IMR-90 (cell line): Measurements from ENCODE around the gene PGF. TPM values are rescaled to one million over a fixed set of nuclear protein-coding genes. Genes with fewer than 3 reads are reported as not detected.

Experiments
- ATAC-seq: fragments of 200-7000 bp; cut with Tn5 transposase; 2 replicates; pipeline ENCODE4 v1.9.1; 2020; ENCODE audit warnings: low read depth, mild to moderate bottlenecking, moderate library complexity
- BruUV-seq: library from RNA; stranded (reverse); fragments of 400-500 nt; replicated peaks from 2 replicates; lab custom pipeline; 2021; lab: Mats Ljungman, UMichigan
- CTCF ChIA-PET: fragments of 300-600 bp; formaldehyde crosslinking; extraction: SDS; loops from one replicate; lab custom pipeline; 2021; ENCODE audit warnings: antibody characterized with exemption; lab: Yijun Ruan, JAX
- POLR2A ChIA-PET: fragments of 300-600 bp; sonication (Branson Sonifier 250); formaldehyde crosslinking; loops from one replicate; lab custom pipeline; 2022; ENCODE audit warnings: antibody characterized with exemption; ENCODE audit not compliant: unreplicated experiment; lab: Charles Lee
- DNase-seq: peaks from one replicate; pipeline ENCODE4 v3.0.0; 2013
- H2AFZ ChIP-seq: replicated peaks from 2 replicates; pipeline ENCODE3; 2013; ENCODE audit warnings: low read length, mild to moderate bottlenecking; ENCODE audit not compliant: poor library complexity
- H2AK5ac ChIP-seq: 2 replicates; pipeline ENCODE4 v1.6.1; 2013; ENCODE audit warnings: low read depth, low read length, inconsistent platforms
- H2AK9ac ChIP-seq: replicated peaks from 2 replicates; pipeline ENCODE3; 2013; ENCODE audit warnings: mild to moderate bottlenecking, low read depth, low read length, moderate library complexity; ENCODE audit not compliant: poor library complexity
- H2BK120ac ChIP-seq: 2 replicates; pipeline ENCODE4 v1.6.1; 2013; ENCODE audit warnings: low read depth, low read length, inconsistent platforms
- H2BK15ac ChIP-seq: 3 replicates; pipeline ENCODE4 v1.6.1; 2013; ENCODE audit warnings: low read depth, low read length, inconsistent platforms
- H2BK20ac ChIP-seq: 2 replicates; pipeline ENCODE4 v1.6.1; 2013; ENCODE audit warnings: low read depth, mild to moderate bottlenecking, inconsistent platforms, low read length, moderate library complexity
- H2BK5ac ChIP-seq: 2 replicates; pipeline ENCODE4 v1.6.1; 2013; ENCODE audit warnings: mild to moderate bottlenecking, low read depth, low read length, inconsistent platforms; ENCODE audit not compliant: poor library complexity, severe bottlenecking
- H3K14ac ChIP-seq: replicated peaks from 2 replicates; pipeline ENCODE4 v1.6.1; 2013; ENCODE audit warnings: low read depth, low read length, inconsistent platforms
- H3K18ac ChIP-seq: 2 replicates; pipeline ENCODE4 v1.6.1; 2013; ENCODE audit warnings: low read depth, low read length, control low read depth
- H3K23ac ChIP-seq: 2 replicates; pipeline ENCODE4 v1.6.1; 2013; ENCODE audit warnings: low read depth, low read length, inconsistent platforms
- H3K27ac ChIP-seq: 2 replicates; pipeline ENCODE4 v1.5.1; 2013; ENCODE audit warnings: mild to moderate bottlenecking, control low read depth, low read length; ENCODE audit not compliant: insufficient read depth
- H3K27me3 ChIP-seq: 2 replicates; pipeline ENCODE4 v1.6.1; 2013; ENCODE audit warnings: low read length; ENCODE audit not compliant: control insufficient read depth, insufficient read depth
- H3K36me3 ChIP-seq: 2 replicates; pipeline ENCODE4 v1.6.1; 2013; ENCODE audit warnings: low read length, mixed read lengths; ENCODE audit not compliant: control insufficient read depth, insufficient read depth
- H3K4ac ChIP-seq: 2 replicates; pipeline ENCODE4 v1.6.1; 2013; ENCODE audit warnings: low read depth, low read length, inconsistent platforms
- H3K4me1 ChIP-seq: 2 replicates; pipeline ENCODE4 v1.6.1; 2013; ENCODE audit warnings: low read length, mixed read lengths; ENCODE audit not compliant: control insufficient read depth, insufficient read depth
- H3K4me2 ChIP-seq: 2 replicates; pipeline ENCODE4 v1.6.1; 2013; ENCODE audit warnings: low read depth, mild to moderate bottlenecking, control low read depth, low read length, moderate library complexity
- H3K4me3 ChIP-seq: 2 replicates; pipeline ENCODE4 v1.5.1; 2013; ENCODE audit warnings: low read depth, mild to moderate bottlenecking, control low read depth, low read length, moderate library complexity; ENCODE audit not compliant: insufficient read depth
- H3K56ac ChIP-seq: 2 replicates; pipeline ENCODE4 v1.6.1; 2013; ENCODE audit warnings: low read length, inconsistent platforms; ENCODE audit not compliant: insufficient read depth; ENCODE audit errors: extremely low read depth
- H3K79me1 ChIP-seq, 2 experiments: 2 replicates each; pipeline ENCODE4 v1.6.1; 2013; ENCODE audit warnings: low read length in 2 of 2, inconsistent platforms in 1 of 2, low read depth in 1 of 2
- H3K9ac ChIP-seq: 2 replicates; pipeline ENCODE4 v1.6.1; 2013; ENCODE audit warnings: low read depth, low read length, control low read depth
- H3K9me1 ChIP-seq: 2 replicates; pipeline ENCODE4 v1.6.1; 2013; ENCODE audit warnings: low read length, inconsistent platforms; ENCODE audit not compliant: insufficient read depth
- H3K9me3 ChIP-seq: 2 replicates; pipeline ENCODE4 v1.6.1; 2013; ENCODE audit warnings: low read length; ENCODE audit not compliant: control insufficient read depth, insufficient read depth
- H4K20me1 ChIP-seq: 2 replicates; pipeline ENCODE4 v1.6.1; 2013; ENCODE audit warnings: low read length, inconsistent platforms; ENCODE audit not compliant: insufficient read depth
- H4K5ac ChIP-seq: 2 replicates; pipeline ENCODE4 v1.6.1; 2013; ENCODE audit warnings: mild to moderate bottlenecking, low read depth, low read length, control low read depth
- H4K8ac ChIP-seq, 2 experiments: 2 replicates each; pipeline ENCODE4 v1.6.1; 2013; ENCODE audit warnings: low read depth in 2 of 2, low read length in 2 of 2, control low read depth in 1 of 2, inconsistent platforms in 1 of 2
- H4K91ac ChIP-seq: 2 replicates; pipeline ENCODE4 v1.6.1; 2013; ENCODE audit warnings: low read depth, low read length, inconsistent platforms; ENCODE audit not compliant: insufficient read depth
- BHLHE40 ChIP-seq: fragments of 150-350 bp; IDR thresholded peaks from 2 replicates; pipeline ENCODE4 v1.6.1; 2016; ENCODE audit warnings: mild to moderate bottlenecking, low read depth, low read length
- CEBPB ChIP-seq: IDR thresholded peaks from 2 replicates; pipeline ENCODE4 v1.6.1; 2012; ENCODE audit warnings: low read depth, low read length, improper control_type of control experiment
- FOS ChIP-seq: fragments of 150-350 bp; IDR thresholded peaks from 2 replicates; pipeline ENCODE4 v1.6.1; 2016; ENCODE audit warnings: low read depth, low read length
- MAFK ChIP-seq: IDR thresholded peaks from 2 replicates; pipeline ENCODE4 v1.6.1; 2012; ENCODE audit warnings: low read depth, low read length, improper control_type of control experiment
- MXI1 ChIP-seq: IDR thresholded peaks from 2 replicates; pipeline ENCODE4 v1.6.1; 2012; ENCODE audit warnings: low read depth, mild to moderate bottlenecking, low read length, moderate library complexity, borderline replicate concordance
- NFE2L2 ChIP-seq: fragments of 150-350 bp; IDR thresholded peaks from 2 replicates; pipeline ENCODE4 v1.6.1; 2016; ENCODE audit warnings: low read depth, mild to moderate bottlenecking, low read length
- POLR2A ChIP-seq: IDR thresholded peaks from 2 replicates; pipeline ENCODE4 v1.6.1; 2012; ENCODE audit warnings: mild to moderate bottlenecking, low read depth, low read length
- RAD21 ChIP-seq: IDR thresholded peaks from 2 replicates; pipeline ENCODE4 v1.6.1; 2012; ENCODE audit warnings: low read length, improper control_type of control experiment
- RCOR1 ChIP-seq: IDR thresholded peaks from 2 replicates; pipeline ENCODE4 v1.6.1; 2012; ENCODE audit warnings: mild to moderate bottlenecking, low read length, improper control_type of control experiment; ENCODE audit not compliant: insufficient replicate concordance
- RFX5 ChIP-seq: IDR thresholded peaks from 2 replicates; pipeline ENCODE4 v1.8.0; 2012; ENCODE audit warnings: low read depth, mild to moderate bottlenecking, low read length, moderate library complexity
- SMC3 ChIP-seq: fragments of 150-350 bp; IDR thresholded peaks from 2 replicates; pipeline ENCODE4 v1.6.1; 2016; ENCODE audit warnings: low read depth, mild to moderate bottlenecking, antibody characterized with exemption, low read length, moderate library complexity
- WGBS, 2 experiments: methylation state at CpG; one replicate each; pipeline versions ENCODE4 v1.1.5 to v1.1.7; 2013; ENCODE audit warnings: missing lambda C conversion rate in 2 of 2; ENCODE audit not compliant: insufficient read length in 1 of 2; ENCODE audit errors: extremely low coverage in 2 of 2; 5-methylcytosine and 5-hydroxymethylcytosine counted together
- dilution Hi-C: fragments of 300-500 bp; cut with HindIII; formaldehyde crosslinking; loops from one replicate; pipeline ENCODE4 v1.14.3; 2018; ENCODE audit warnings: low sequenced_read_pairs; ENCODE audit not compliant: unreplicated experiment
- in situ Hi-C: fragments of 300-500 bp; cut with MboI; formaldehyde crosslinking; loops from 3 replicates; pipeline ENCODE4 v1.14.3; 2019; ENCODE audit warnings: low sequenced_read_pairs, inconsistent platforms, mixed read lengths
- intact Hi-C: fragments of 100-400 bp; cut with micrococcal nuclease; formaldehyde crosslinking; loops from 2 replicates; pipeline ENCODE4 v1.10.0; 2022
- polyA plus RNA-seq, 3 experiments: library from polyadenylated mRNA; depleted of rRNA; stranded (reverse); fragments of >200 nt; gene quantifications; 2 replicates each; pipeline ENCODE4 v1.2.3, GENCODE V29; 2012; ENCODE audit warnings: low replicate concordance in 1 of 3
- total RNA-seq: library from RNA; depleted of rRNA; stranded (reverse); fragments of >200 nt; gene quantifications from 2 replicates; pipeline ENCODE4 v1.2.3, GENCODE V29; 2012
- TF ChIP-seq, protein P1 (sequence below): conservative IDR thresholded peaks from 2 replicates; pipeline ENCODE4 v1.5.1; 2012; ENCODE audit warnings: mild to moderate bottlenecking, low read depth, low read length, improper control_type of control experiment
- TF ChIP-seq, protein P2 (sequence below): fragments of 150-350 bp; IDR thresholded peaks from 2 replicates; pipeline ENCODE4 v1.6.1; 2017; ENCODE audit warnings: mild to moderate bottlenecking, antibody characterized with exemption, low read length, low read depth
- TF ChIP-seq, protein P3 (sequence below): fragments of 150-350 bp; IDR thresholded peaks from 2 replicates; pipeline ENCODE4 v1.6.1; 2016; ENCODE audit warnings: low read depth, mild to moderate bottlenecking, low read length, moderate library complexity, borderline replicate concordance

PGF gene
- total and polyA plus RNA-seq, 2 of the 4 experiments (the other 2 are of a cell fraction), result 0.36 to 0.39 TPM

DNA sequence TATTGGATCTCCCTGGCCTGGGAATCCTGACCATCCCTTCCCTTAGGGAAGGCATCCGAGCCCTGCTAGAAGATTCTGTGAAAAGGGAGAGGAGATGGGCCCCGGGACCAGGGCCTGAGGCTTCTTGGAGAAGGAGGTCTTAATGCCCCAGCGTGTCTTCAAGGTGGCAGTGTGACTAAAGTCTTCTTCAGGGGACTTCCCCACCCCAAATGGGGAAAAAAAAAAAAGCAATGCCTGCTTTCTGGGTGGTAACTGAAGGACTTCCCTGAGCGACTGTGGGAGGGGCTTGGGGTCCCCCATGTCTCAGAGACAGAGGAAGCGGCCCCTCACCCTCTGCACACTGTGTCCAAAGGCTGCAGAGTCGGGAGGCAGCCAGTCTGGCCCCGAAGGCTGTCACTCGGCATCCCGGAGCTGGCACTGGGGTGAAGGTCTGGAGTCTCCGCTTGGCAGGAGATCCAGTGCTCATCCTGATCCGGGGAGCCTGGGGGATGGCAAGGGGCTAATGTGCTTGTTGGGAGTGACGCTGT lies 7.8 kb upstream of the PGF start:
- intact Hi-C loops, result no loop called here
- no peak for TF ChIP-seq POLR2A
- TF ChIP-seq SMC3, result no peak
- TF ChIP-seq NFE2L2, result no peak
- TF ChIP-seq RAD21, result no peak
- TF ChIP-seq, protein P1, sequence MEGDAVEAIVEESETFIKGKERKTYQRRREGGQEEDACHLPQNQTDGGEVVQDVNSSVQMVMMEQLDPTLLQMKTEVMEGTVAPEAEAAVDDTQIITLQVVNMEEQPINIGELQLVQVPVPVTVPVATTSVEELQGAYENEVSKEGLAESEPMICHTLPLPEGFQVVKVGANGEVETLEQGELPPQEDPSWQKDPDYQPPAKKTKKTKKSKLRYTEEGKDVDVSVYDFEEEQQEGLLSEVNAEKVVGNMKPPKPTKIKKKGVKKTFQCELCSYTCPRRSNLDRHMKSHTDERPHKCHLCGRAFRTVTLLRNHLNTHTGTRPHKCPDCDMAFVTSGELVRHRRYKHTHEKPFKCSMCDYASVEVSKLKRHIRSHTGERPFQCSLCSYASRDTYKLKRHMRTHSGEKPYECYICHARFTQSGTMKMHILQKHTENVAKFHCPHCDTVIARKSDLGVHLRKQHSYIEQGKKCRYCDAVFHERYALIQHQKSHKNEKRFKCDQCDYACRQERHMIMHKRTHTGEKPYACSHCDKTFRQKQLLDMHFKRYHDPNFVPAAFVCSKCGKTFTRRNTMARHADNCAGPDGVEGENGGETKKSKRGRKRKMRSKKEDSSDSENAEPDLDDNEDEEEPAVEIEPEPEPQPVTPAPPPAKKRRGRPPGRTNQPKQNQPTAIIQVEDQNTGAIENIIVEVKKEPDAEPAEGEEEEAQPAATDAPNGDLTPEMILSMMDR, result no peak
- no peak for TF ChIP-seq FOS
- TF ChIP-seq MAFK, result no peak
- no peak for TF ChIP-seq RCOR1
- no peak for TF ChIP-seq BHLHE40
- TF ChIP-seq MXI1, result no peak
- TF ChIP-seq, protein P2, sequence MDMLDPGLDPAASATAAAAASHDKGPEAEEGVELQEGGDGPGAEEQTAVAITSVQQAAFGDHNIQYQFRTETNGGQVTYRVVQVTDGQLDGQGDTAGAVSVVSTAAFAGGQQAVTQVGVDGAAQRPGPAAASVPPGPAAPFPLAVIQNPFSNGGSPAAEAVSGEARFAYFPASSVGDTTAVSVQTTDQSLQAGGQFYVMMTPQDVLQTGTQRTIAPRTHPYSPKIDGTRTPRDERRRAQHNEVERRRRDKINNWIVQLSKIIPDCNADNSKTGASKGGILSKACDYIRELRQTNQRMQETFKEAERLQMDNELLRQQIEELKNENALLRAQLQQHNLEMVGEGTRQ, result no peak
- TF ChIP-seq CEBPB, result no peak
- TF ChIP-seq, protein P3, sequence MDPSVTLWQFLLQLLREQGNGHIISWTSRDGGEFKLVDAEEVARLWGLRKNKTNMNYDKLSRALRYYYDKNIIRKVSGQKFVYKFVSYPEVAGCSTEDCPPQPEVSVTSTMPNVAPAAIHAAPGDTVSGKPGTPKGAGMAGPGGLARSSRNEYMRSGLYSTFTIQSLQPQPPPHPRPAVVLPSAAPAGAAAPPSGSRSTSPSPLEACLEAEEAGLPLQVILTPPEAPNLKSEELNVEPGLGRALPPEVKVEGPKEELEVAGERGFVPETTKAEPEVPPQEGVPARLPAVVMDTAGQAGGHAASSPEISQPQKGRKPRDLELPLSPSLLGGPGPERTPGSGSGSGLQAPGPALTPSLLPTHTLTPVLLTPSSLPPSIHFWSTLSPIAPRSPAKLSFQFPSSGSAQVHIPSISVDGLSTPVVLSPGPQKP, result no peak
- TF ChIP-seq RFX5, result no peak
- H3K9me3 ChIP-seq, result no peaks in the 10 kb centered on the region
- no peak overlapping the region for H4K5ac ChIP-seq
- DNase-seq (no peak), ATAC-seq (no peak)
- H3K27ac ChIP-seq, result no peak overlapping the region
- no peak overlapping the region for H2AK5ac ChIP-seq
- WGBS, 2 experiments, result 40% methylated on average over 4 of the region's 12 CpGs; no CpG with 5 or more reads in 1 of the 2 experiments
- peaks cover 23% of the 10 kb centered on the region for H3K27me3 ChIP-seq
- H3K4ac ChIP-seq, result no peak overlapping the region
- ChIA-PET POLR2A (no interaction called here), CTCF (interaction anchor here (0.6 kb wide), 1 partner anchor 864 kb away, joined by 10 read pairs; no protein-coding TSS in a partner anchor)
- H3K18ac ChIP-seq, result no peak overlapping the region
- no peaks in the 10 kb centered on the region for H3K36me3 ChIP-seq
- H2AFZ ChIP-seq, result peak overlapping the region; percentile 26
- H2BK5ac ChIP-seq, result no peak overlapping the region
- in situ Hi-C loops, result no loop called here
- no peak overlapping the region for H4K8ac ChIP-seq
- peaks cover 3% of the 10 kb centered on the region; the same call in 1 of the 2 replicates for H3K9me1 ChIP-seq
- no peaks in the 10 kb centered on the region for H4K20me1 ChIP-seq
- no peak overlapping the region for H2BK20ac ChIP-seq
- no peaks in the 10 kb centered on the region for H3K79me1 ChIP-seq
- no TSS peak for BruUV-seq
- H2BK120ac ChIP-seq, result no peak overlapping the region
- no peak overlapping the region for H3K23ac ChIP-seq
- dilution Hi-C loops, result no loop called here
- no peak overlapping the region for H2AK9ac ChIP-seq
- no peak overlapping the region for H2BK15ac ChIP-seq
- no peak overlapping the region for H3K14ac ChIP-seq
- no peaks in the 10 kb centered on the region for H3K4me1 ChIP-seq
- H3K4me2 ChIP-seq, result no peak overlapping the region
- no peak overlapping the region for H4K91ac ChIP-seq
- H3K4me3 ChIP-seq, result no peak overlapping the region
- H3K9ac ChIP-seq, result no peak overlapping the region
- H3K56ac ChIP-seq, result no peak overlapping the region
